AG04449 (cell line): ENCODE results near the gene APOM.

Experiments
- CTCF ChIA-PET: fragments of 350-600 bp; formaldehyde crosslinking; extraction: SDS; loops from one replicate; lab custom pipeline; 2021; ENCODE audit warnings: antibody characterized with exemption; lab: Yijun Ruan, JAX
- POLR2A ChIA-PET: fragments of 400-600, 350-600 bp; formaldehyde crosslinking; extraction: SDS; loops from one replicate; lab custom pipeline; 2020; ENCODE audit warnings: antibody characterized with exemption, inconsistent platforms; lab: Yijun Ruan, JAX
- DNase-seq: peaks from one replicate; pipeline ENCODE4 v3.0.0-alpha.2; 2010; ENCODE audit warnings: low read depth, low spot score
- H3K4me3 ChIP-seq: 2 replicates; pipeline ENCODE4 v1.5.1; 2011; ENCODE audit warnings: low read depth, mild to moderate bottlenecking, control low read depth, low read length
- TF ChIP-seq, protein P1 (sequence below): IDR thresholded peaks from one replicate; pipeline ENCODE4 v1.5.1; 2011; ENCODE audit warnings: mild to moderate bottlenecking, moderate library complexity, low read length, control low read depth, inconsistent platforms; ENCODE audit not compliant: insufficient read depth; ENCODE audit errors: missing control alignments

The APOM gene

GRCh38 chr6:31651602-31652191 lies 4.0 kb upstream of the APOM start:
- peak overlapping the region; percentile 91 for H3K4me3 ChIP-seq
- ChIA-PET CTCF (interaction anchor here (1.1 to 3.9 kb wide), 5 partner anchors 9 to 105 kb away, joined by 3 to 19 read pairs (median 11); partner anchors contain the start of genes ATP6V1G2, C6orf47 and GPANK1), POLR2A (interaction anchor here (0.6 to 3.6 kb wide), 13 partner anchors 9 to 238 kb away, joined by 3 to 31 read pairs (median 4); partner anchors contain the start of genes C6orf47, CSNK2B, GPANK1 and HSPA1B)
- DNase-seq: no peak
- TF ChIP-seq, protein P1, sequence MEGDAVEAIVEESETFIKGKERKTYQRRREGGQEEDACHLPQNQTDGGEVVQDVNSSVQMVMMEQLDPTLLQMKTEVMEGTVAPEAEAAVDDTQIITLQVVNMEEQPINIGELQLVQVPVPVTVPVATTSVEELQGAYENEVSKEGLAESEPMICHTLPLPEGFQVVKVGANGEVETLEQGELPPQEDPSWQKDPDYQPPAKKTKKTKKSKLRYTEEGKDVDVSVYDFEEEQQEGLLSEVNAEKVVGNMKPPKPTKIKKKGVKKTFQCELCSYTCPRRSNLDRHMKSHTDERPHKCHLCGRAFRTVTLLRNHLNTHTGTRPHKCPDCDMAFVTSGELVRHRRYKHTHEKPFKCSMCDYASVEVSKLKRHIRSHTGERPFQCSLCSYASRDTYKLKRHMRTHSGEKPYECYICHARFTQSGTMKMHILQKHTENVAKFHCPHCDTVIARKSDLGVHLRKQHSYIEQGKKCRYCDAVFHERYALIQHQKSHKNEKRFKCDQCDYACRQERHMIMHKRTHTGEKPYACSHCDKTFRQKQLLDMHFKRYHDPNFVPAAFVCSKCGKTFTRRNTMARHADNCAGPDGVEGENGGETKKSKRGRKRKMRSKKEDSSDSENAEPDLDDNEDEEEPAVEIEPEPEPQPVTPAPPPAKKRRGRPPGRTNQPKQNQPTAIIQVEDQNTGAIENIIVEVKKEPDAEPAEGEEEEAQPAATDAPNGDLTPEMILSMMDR: no peak

GRCh38 chr6:31652925-31653724 lies 2.6 kb upstream of the APOM start:
- TF ChIP-seq, protein P1: no peak
- peak overlapping the region; percentile 91 for H3K4me3 ChIP-seq
- DNase-seq: no peak
- ChIA-PET CTCF (interaction anchor here (0.7 to 3.9 kb wide), 5 partner anchors 8 to 72 kb away, joined by 3 to 19 read pairs (median 11); partner anchors contain the start of genes C6orf47 and GPANK1), POLR2A (interaction anchor here (0.6 to 3.6 kb wide), 12 partner anchors 8 to 1607 kb away, joined by 3 to 31 read pairs (median 5); partner anchors contain the start of genes ATP6V1G2, C6orf47, CSNK2B and GPANK1)

DNA sequence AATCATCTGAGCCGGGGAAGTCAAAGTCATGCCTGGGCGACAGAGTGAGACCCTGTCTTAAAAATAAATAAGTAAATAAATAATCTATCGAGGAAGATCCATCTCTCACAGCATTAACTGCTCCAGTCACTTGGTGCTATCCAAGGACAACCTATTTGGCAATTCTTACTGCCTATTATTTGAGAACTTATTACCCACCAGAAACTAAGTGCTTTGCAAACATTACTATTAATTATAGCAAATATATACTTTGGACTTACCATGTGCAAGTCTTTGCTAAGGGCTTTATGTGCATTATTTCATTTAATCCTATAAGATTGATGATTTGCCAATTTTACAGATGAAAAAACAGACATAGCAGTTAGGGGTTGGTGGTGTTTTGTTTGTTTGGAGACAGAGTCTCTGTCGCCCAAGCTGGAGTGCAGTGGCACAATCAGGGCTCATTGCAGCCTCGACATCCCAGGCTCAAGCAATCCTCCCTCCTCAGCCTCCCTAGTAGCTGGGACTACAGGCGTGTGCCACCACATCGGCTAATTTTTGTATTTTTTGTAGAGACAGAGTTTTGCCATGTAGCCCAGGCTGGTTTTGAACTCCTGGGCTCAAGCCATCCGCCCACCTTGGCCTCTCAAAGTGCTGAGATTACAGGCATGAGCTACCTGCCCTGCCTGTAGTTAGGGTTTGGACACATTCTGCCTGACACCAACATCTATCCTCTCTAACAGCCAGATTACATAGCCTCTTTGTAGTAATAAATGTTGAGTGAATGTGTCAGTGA lies 933 bp upstream of the APOM start:
- CTCF ChIA-PET: interaction anchor here (0.6 to 3.9 kb wide), 3 partner anchors 9 to 1057 kb away, joined by 3 to 19 read pairs (median 6); partner anchors contain the start of gene GPANK1
- no peak for DNase-seq
- POLR2A ChIA-PET: interaction anchor here (1.1 to 3.6 kb wide), 2 partner anchors 10 to 160 kb away, joined by 3 to 31 read pairs; partner anchors contain the start of genes CSNK2B and GPANK1
- TF ChIP-seq, protein P1: no peak
- no peak overlapping the region for H3K4me3 ChIP-seq

GRCh38 chr6:31657406-31658157 lies 1.9 kb downstream of the APOM start:
- ChIA-PET CTCF (no interaction called here), POLR2A (no interaction called here)
- TF ChIP-seq, protein P1: no peak
- H3K4me3 ChIP-seq: no peak overlapping the region
- no peak for DNase-seq

DNA sequence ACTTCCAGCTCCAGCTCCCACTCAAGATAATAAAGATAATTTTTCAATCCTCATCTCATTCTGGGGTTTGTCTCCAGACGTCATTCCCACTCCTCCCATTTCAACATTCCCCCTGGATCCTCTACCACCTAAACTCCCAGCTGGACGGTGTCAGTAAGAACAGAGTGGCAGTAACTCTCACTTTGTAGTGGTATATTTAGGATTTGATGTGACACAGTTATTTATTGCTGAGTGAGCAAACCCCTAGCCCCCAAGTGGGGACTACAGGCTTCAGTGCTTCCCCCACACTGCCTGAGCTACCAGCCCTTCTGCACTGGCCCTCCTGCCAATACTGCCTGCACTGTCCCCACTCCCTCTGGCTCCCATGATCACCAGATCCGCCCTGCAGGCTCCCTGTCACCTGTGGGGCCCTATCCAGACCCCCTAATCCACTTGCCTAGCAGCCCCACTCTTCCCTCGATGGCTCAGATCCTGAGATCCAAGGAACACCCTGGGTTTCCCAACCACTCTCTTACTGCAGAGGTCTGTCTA lies 2.5 kb downstream of the APOM start:
- TF ChIP-seq, protein P1: no peak
- ChIA-PET POLR2A (no interaction called here), CTCF (no interaction called here)
- H3K4me3 ChIP-seq: no peak overlapping the region
- no peak for DNase-seq
